Measurements from ENCODE around the gene TOP2B. TPM values are rescaled to one million over a fixed set of nuclear protein-coding genes. Genes with fewer than 3 reads are reported as not detected.

Gene TOP2B, protein sequence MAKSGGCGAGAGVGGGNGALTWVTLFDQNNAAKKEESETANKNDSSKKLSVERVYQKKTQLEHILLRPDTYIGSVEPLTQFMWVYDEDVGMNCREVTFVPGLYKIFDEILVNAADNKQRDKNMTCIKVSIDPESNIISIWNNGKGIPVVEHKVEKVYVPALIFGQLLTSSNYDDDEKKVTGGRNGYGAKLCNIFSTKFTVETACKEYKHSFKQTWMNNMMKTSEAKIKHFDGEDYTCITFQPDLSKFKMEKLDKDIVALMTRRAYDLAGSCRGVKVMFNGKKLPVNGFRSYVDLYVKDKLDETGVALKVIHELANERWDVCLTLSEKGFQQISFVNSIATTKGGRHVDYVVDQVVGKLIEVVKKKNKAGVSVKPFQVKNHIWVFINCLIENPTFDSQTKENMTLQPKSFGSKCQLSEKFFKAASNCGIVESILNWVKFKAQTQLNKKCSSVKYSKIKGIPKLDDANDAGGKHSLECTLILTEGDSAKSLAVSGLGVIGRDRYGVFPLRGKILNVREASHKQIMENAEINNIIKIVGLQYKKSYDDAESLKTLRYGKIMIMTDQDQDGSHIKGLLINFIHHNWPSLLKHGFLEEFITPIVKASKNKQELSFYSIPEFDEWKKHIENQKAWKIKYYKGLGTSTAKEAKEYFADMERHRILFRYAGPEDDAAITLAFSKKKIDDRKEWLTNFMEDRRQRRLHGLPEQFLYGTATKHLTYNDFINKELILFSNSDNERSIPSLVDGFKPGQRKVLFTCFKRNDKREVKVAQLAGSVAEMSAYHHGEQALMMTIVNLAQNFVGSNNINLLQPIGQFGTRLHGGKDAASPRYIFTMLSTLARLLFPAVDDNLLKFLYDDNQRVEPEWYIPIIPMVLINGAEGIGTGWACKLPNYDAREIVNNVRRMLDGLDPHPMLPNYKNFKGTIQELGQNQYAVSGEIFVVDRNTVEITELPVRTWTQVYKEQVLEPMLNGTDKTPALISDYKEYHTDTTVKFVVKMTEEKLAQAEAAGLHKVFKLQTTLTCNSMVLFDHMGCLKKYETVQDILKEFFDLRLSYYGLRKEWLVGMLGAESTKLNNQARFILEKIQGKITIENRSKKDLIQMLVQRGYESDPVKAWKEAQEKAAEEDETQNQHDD (N-terminal part only)
- 89.6 and 95.5 TPM in 2 replicates for total RNA-seq

DNA sequence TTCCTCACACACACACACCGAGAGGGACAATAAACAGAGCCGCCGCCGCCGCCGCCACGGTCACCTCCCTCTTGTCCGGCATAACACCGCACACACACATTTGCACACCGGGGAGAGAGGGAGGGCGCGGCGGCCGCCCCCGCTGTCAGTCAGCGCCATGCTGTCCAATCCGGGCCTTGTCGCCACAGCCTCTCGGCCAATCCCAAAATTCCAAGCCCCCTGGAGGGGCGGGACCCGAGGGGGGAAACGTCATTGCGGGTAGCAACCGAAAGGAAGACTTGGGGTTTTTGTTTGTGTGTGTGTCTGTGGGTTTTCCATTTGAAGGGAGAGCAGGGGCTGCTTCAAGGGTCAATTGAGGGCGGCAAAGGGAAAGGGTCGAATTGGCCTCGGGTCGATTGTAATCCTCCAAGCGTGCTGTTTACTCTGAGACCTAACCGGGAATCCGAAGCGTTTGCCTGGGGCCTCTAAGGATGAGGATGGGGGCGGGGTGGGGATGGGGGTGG is at the start of gene TOP2B:
Gene TOP2B, minus strand, starts transcription at position 96 of the 503 bp plus-strand sequence. CDS start 610 bp downstream, outside the sequence.

Other genes with a start within 250 kb of the TOP2B start
- gene RARB, start 236.6 kb downstream of the TOP2B start, total RNA-seq, result 28.0 and 51.6 TPM in 2 replicates
- 30.0 and 39.1 TPM in 2 replicates for gene NGLY1, start 118.5 kb upstream of the TOP2B start, total RNA-seq
- 9.8 and 11.2 TPM in 2 replicates for gene OXSM, start 125.2 kb upstream of the TOP2B start, total RNA-seq

All from endothelial cell of coronary artery (primary cell).